HCT116 (cell line): ENCODE results near the gene PACS2. TPM values are rescaled to one million over a fixed set of nuclear protein-coding genes. Genes with fewer than 3 reads are reported as not detected.
"Not testable (repeated sequence)": the region's sequence is repeated elsewhere in the genome, so short reads cannot be mapped to it uniquely, and the experiment has no call there.

Source experiments
- ATAC-seq: fragments of 200-7000 bp; cut with Tn5 transposase; 2 replicates; pipeline ENCODE4 v1.9.1; 2020; ENCODE audit warnings: mild to moderate bottlenecking, moderate library complexity
- BruUV-seq: library from RNA; stranded (reverse); fragments of 400-500 nt; replicated peaks from 2 replicates; lab custom pipeline; 2021; lab: Mats Ljungman, UMichigan
- CTCF ChIA-PET: fragments of 300-600 bp; sonication (Branson Sonifier 250); formaldehyde crosslinking; loops from one replicate; lab custom pipeline; 2021; ENCODE audit warnings: antibody characterized with exemption; lab: Charles Lee
- POLR2A ChIA-PET: fragments of 300-600, 350-600 bp; sonication (Branson Sonifier 250); formaldehyde crosslinking; loops from one replicate; lab custom pipeline; 2021; ENCODE audit warnings: antibody characterized with exemption; lab: Charles Lee
- RAD21 ChIA-PET, 2 experiments: fragments of 300-600 bp; sonication (Branson Sonifier 250); formaldehyde crosslinking; loops; one replicate each; lab custom pipeline; 2023; ENCODE audit warnings: low total read pairs in 2 of 2; ENCODE audit not compliant: uncharacterized antibody in 2 of 2, unreplicated experiment in 2 of 2, low non-redundant PET in 1 of 2; lab: Charles Lee
- DNase-seq: peaks from one replicate; pipeline ENCODE4 v3.0.0-alpha.2; 2010; ENCODE audit warnings: low read depth, low spot score
- H2AFZ ChIP-seq: fragments of 200-600 bp; shearing (Covaris generic), sonication (generic); 2 replicates; pipeline ENCODE4 v1.6.1; 2017; ENCODE audit warnings: low read depth, mixed run types, mixed read lengths, antibody characterized with exemption, low read length; ENCODE audit not compliant: poor library complexity, severe bottlenecking
- H3K27ac ChIP-seq: 2 replicates; pipeline ENCODE4 v1.5.1; 2012; ENCODE audit warnings: low read depth, low read length
- H3K27me3 ChIP-seq: fragments of 200-600 bp; sonication (generic); 2 replicates; pipeline ENCODE4 v1.6.1; 2016; ENCODE audit warnings: mixed run types, low read length, mixed read lengths; ENCODE audit not compliant: insufficient read depth
- H3K36me3 ChIP-seq, 2 experiments: fragments of 200-500 bp in 1 of 2; fragments of 200-600 bp in 1 of 2; sonication (Bioruptor generic) in 1 of 2; sonication (generic) in 1 of 2; 2 replicates each; pipeline versions ENCODE4 v1.5.1 to v1.6.1; 2014 to 2016; ENCODE audit warnings: low read length in 2 of 2, inconsistent platforms in 1 of 2, mixed read lengths in 1 of 2, mixed run types in 1 of 2; ENCODE audit not compliant: insufficient read depth in 2 of 2, control insufficient read depth in 1 of 2
- H3K4me1 ChIP-seq, 2 experiments: fragments of 200-600 bp in 1 of 2; sonication (generic) in 1 of 2; 2 replicates each; pipeline versions ENCODE4 v1.5.1 to v1.6.1; 2012 to 2017; ENCODE audit warnings: low read length in 2 of 2, inconsistent platforms in 1 of 2, mild to moderate bottlenecking in 1 of 2, mixed read lengths in 1 of 2, mixed run types in 1 of 2, moderate library complexity in 1 of 2; ENCODE audit not compliant: insufficient read depth in 2 of 2, control insufficient read depth in 1 of 2
- H3K4me2 ChIP-seq: fragments of 200-600 bp; sonication (generic); 2 replicates; pipeline ENCODE4 v1.6.1; 2017; ENCODE audit warnings: mixed run types, low read length, mixed read lengths
- H3K4me3 ChIP-seq, 2 experiments: fragments of 200-600 bp in 1 of 2; sonication (generic) in 1 of 2; replicated peaks in 1 of 2; 2 replicates each; pipeline ENCODE4 v1.5.1; 2011 to 2016; ENCODE audit warnings: low read length in 2 of 2, control low read depth in 1 of 2, low read depth in 1 of 2, mild to moderate bottlenecking in 1 of 2, mixed read lengths in 1 of 2, mixed run types in 1 of 2
- H3K79me2 ChIP-seq: fragments of 200-600 bp; sonication (generic); 2 replicates; pipeline ENCODE4 v1.6.1; 2017; ENCODE audit warnings: mild to moderate bottlenecking, mixed run types, low read length, moderate library complexity, mixed read lengths; ENCODE audit not compliant: insufficient read depth
- H3K9ac ChIP-seq: fragments of 200-600 bp; sonication (generic); 2 replicates; pipeline ENCODE4 v1.6.1; 2016; ENCODE audit warnings: low read length, mixed read lengths
- H3K9me2 ChIP-seq: fragments of 200-600 bp; sonication (generic), shearing (Covaris generic); 2 replicates; pipeline ENCODE4 v1.6.1; 2017; ENCODE audit warnings: mixed run types, mild to moderate bottlenecking, moderate library complexity; ENCODE audit not compliant: insufficient read depth
- H3K9me3 ChIP-seq, 2 experiments: fragments of 200-500 bp in 1 of 2; fragments of 200-600 bp in 1 of 2; sonication (Bioruptor generic) in 1 of 2; sonication (generic) in 1 of 2; 2 replicates each; pipeline ENCODE4 v1.6.1; 2014 to 2017; ENCODE audit warnings: low read length in 2 of 2, mixed read lengths in 2 of 2, inconsistent platforms in 1 of 2, low read depth in 1 of 2, mild to moderate bottlenecking in 1 of 2, mixed run types in 1 of 2, moderate library complexity in 1 of 2; ENCODE audit not compliant: control insufficient read depth in 1 of 2, insufficient read depth in 1 of 2
- H4K20me1 ChIP-seq: fragments of 200-600 bp; sonication (generic), shearing (Covaris generic); 2 replicates; pipeline ENCODE4 v1.6.1; 2017; ENCODE audit warnings: mixed run types, mild to moderate bottlenecking, moderate library complexity; ENCODE audit not compliant: insufficient read depth
- POLR2AphosphoS5 ChIP-seq: IDR thresholded peaks from 2 replicates; pipeline ENCODE4 v1.6.1; 2011; ENCODE audit warnings: mild to moderate bottlenecking, low read depth, low read length, moderate library complexity
- intact Hi-C: fragments of 100-400 bp; cut with micrococcal nuclease; formaldehyde crosslinking; loops from 2 replicates; pipeline ENCODE4 v1.10.0; 2022
- total RNA-seq: library from RNA; stranded (reverse); gene quantifications from one replicate; pipeline ENCODE4 v1.2.1, GENCODE V29; 2021; ENCODE audit not compliant: unreplicated experiment
- TF ChIP-seq, protein P1 (sequence below): IDR thresholded peaks from 2 replicates; pipeline ENCODE4 v1.6.1; 2012

Gene PACS2
- total RNA-seq, 1 experiment from 2014 or later: 75.5 TPM

DNA sequence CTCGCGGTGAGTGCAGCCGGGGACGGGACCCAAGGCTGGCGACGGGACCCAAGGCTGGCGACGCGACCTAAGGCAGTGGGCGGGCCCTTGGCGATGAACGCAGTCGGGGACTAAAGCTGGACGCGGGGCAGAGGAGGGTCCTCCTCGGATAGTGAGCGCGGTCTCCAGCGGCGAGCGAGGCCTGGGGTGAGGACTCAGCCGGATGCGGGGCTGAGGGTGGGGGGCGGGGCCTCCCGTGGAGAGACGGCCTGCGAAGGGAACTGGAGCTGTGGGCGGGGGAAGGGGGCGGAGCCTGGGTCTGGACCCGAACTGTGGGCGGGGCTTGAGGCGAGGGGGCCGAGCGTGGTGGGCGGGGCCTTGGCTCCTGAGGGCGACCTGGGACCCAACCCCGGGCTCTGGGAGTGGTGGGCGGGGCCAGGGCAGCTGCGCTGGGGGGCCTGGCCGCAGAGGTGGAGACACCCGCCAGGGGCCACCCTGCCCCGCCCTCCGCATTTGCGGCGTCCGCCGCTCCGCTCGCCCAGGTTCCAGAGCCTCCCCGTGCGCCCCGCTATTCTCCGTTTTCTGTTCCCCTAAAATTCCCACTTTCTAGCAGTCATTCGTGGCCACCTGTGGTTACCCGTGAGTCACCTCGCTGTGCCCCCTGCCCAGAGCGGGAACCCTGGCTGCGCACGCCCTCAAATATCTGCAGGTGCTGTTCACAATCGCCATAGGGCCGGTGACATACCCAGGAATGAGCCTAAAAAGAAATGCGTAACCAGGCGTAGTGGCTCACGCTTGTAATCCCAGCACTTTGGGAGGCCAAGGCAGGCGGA lies 13.2 kb upstream of the PACS2 start:
- ChIA-PET POLR2A (interaction anchor here (0.6 to 1.3 kb wide), 7 partner anchors 9 to 188 kb away, joined by 3 to 8 read pairs (median 3); partner anchors contain the start of genes BTBD6 and PACS2), RAD21 (interaction anchor here (0.6 to 1.3 kb wide), 2 partner anchors 51 to 103 kb away, joined by 4 read pairs; no protein-coding TSS in a partner anchor), CTCF (interaction anchor here (0.7 to 1.8 kb wide), 11 partner anchors 13 to 328 kb away, joined by 3 to 8 read pairs (median 4); partner anchors contain the start of gene PACS2)
- no TSS peak for BruUV-seq
- peak; percentile 89 for DNase-seq
- ATAC-seq: peak; percentile 80
- H3K9me3 ChIP-seq: no peaks in the 10 kb centered on the region
- peaks cover 22 to 39% of the 10 kb centered on the region in 2 experiments for H3K4me1 ChIP-seq
- intact Hi-C loops: loop anchor here (2.0 kb wide), 1 partner anchor 13 kb away; the partner anchor contains the start of gene PACS2
- H3K4me3 ChIP-seq: peak overlapping the region; percentile 83 to 95
- peaks cover 39% of the 10 kb centered on the region for H3K79me2 ChIP-seq
- no peaks in the 10 kb centered on the region for H3K9me2 ChIP-seq
- peak overlapping the region; percentile 90 for H3K27ac ChIP-seq
- H3K9ac ChIP-seq: peak overlapping the region; percentile 93
- TF ChIP-seq, protein P1, sequence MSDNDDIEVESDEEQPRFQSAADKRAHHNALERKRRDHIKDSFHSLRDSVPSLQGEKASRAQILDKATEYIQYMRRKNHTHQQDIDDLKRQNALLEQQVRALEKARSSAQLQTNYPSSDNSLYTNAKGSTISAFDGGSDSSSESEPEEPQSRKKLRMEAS: no peak
- TF ChIP-seq POLR2AphosphoS5: peak; percentile 80
- H2AFZ ChIP-seq: peak overlapping the region; percentile 48
- no peaks in the 10 kb centered on the region for H3K36me3 ChIP-seq
- H4K20me1 ChIP-seq: no peaks in the 10 kb centered on the region
- H3K27me3 ChIP-seq: no peaks in the 10 kb centered on the region
- H3K4me2 ChIP-seq: peak overlapping the region; percentile 98

DNA sequence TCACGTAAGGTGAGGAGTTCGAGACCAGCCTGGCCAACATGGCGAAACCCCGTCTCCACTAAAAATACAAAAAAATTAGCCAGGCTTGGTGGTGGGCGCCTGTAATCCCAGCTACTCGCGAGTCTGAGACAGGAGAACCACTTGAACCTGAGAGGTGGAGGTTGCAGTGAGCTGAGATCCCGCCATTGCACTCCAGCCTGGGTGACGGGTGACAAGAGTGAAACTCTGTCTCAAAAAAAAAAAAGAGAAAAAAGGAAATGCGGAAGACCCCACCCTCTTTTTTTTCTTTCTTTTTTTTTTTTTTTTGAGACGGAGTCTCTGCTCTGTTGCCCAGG lies 12.7 kb upstream of the PACS2 start:
- CTCF ChIA-PET: interaction anchor here (1.0 to 1.7 kb wide), 5 partner anchors 13 to 179 kb away, joined by 3 to 8 read pairs (median 4); partner anchors contain the start of gene PACS2
- H3K36me3 ChIP-seq, H3K9me3 ChIP-seq, BruUV-seq, H3K27me3 ChIP-seq, H3K9me2 ChIP-seq, ATAC-seq, RAD21 ChIA-PET, H4K20me1 ChIP-seq, DNase-seq: not testable (repeated sequence)
- Histone ChIP-seq H3K27ac (peak overlapping the region; percentile 64), H3K79me2 (peaks cover 34% of the 10 kb centered on the region), H2AFZ (peak overlapping the region; percentile 48), H3K4me2 (peak overlapping the region; percentile 98), H3K4me1 (peaks cover 22 to 39% of the 10 kb centered on the region in 2 experiments), H3K4me3 (peak overlapping the region; percentile 49 to 95), H3K9ac (peak overlapping the region; percentile 93)
- intact Hi-C loops: loop anchor here (2.0 kb wide), 1 partner anchor 13 kb away; the partner anchor contains the start of gene PACS2
- POLR2A ChIA-PET: interaction anchor here (1.0 kb wide), 1 partner anchor 25 kb away, joined by 4 read pairs; no protein-coding TSS in a partner anchor
